T47D (cell line): ENCODE results near the gene CACNA1D.
"Not testable (repeated sequence)": the region's sequence is repeated elsewhere in the genome, so short reads cannot be mapped to it uniquely, and the experiment has no call there.

ENCODE experiments used
- DNase-seq, 2 experiments: peaks; one replicate each; pipeline versions ENCODE4 v3.0.0 to v3.0.0-alpha.2; 2011 to 2012; ENCODE audit warnings: low read depth in 1 of 2, low spot score in 1 of 2
- JUND ChIP-seq: IDR thresholded peaks from 2 replicates; pipeline ENCODE4 v1.6.1; 2012; ENCODE audit warnings: low read depth
- in situ Hi-C: cut with HindIII; loops from 2 replicates; pipeline ENCODE4 v1.10.0; 2016; ENCODE audit warnings: low sequenced_read_pairs, low pct_unique_long_range_greater_than_20kb

Gene CACNA1D

GRCh38 chr3:53649816-53650215 is 155.4 kb downstream of the CACNA1D start:
- TF ChIP-seq JUND, result no peak
- DNase-seq, result peak in 1 of 2 experiments; percentile 48
- in situ Hi-C loops, result no loop called here

GRCh38 chr3:53650424-53650823 is 156.0 kb downstream of the CACNA1D start:
- peak in 1 of 2 experiments; percentile 24 for DNase-seq
- in situ Hi-C loops, result no loop called here
- TF ChIP-seq JUND, result no peak

GRCh38 chr3:53650928-53651661 is 156.7 kb downstream of the CACNA1D start:
- in situ Hi-C loops, result no loop called here
- no peak for TF ChIP-seq JUND
- no peak for DNase-seq

- in situ Hi-C loops, result no loop called here
- TF ChIP-seq JUND, result no peak
- DNase-seq, result no peak
Measured at GRCh38 chr3:53651927-53652326, 157.5 kb downstream of the CACNA1D start.

- in situ Hi-C loops, result no loop called here
- no peak for DNase-seq
- TF ChIP-seq JUND, result no peak
Measured at GRCh38 chr3:53657651-53658050, 163.2 kb downstream of the CACNA1D start.

GRCh38 chr3:53658613-53659193 is 164.3 kb downstream of the CACNA1D start:
- TF ChIP-seq JUND, result no peak
- DNase-seq, result peak in 1 of 2 experiments; percentile 40
- in situ Hi-C loops, result no loop called here

- TF ChIP-seq JUND, result no peak
- in situ Hi-C loops, result no loop called here
Measured at GRCh38 chr3:53659996-53660395, 165.6 kb downstream of the CACNA1D start.

GRCh38 chr3:53661480-53661879 is 167.1 kb downstream of the CACNA1D start:
- in situ Hi-C loops, result no loop called here
- no peak for TF ChIP-seq JUND
- DNase-seq, result no peak

More at GRCh38 chr3:53659996-53660395, 165.6 kb downstream of the CACNA1D start:
- DNase-seq, result no peak

GRCh38 chr3:53664812-53665211 is 170.4 kb downstream of the CACNA1D start:
- peak in 1 of 2 experiments; percentile 86 for DNase-seq
- in situ Hi-C loops, result not testable (repeated sequence)
- peak; percentile 58; the same call in 1 of the 2 replicates for TF ChIP-seq JUND

- no peak for TF ChIP-seq JUND
- in situ Hi-C loops, result no loop called here
- DNase-seq, result no peak
Measured at GRCh38 chr3:53665608-53666425, 171.4 kb downstream of the CACNA1D start.

GRCh38 chr3:53668872-53669271 is 174.5 kb downstream of the CACNA1D start:
- TF ChIP-seq JUND, result no peak
- no peak for DNase-seq

GRCh38 chr3:53670721-53671120 is 176.3 kb downstream of the CACNA1D start:
- in situ Hi-C loops, result no loop called here
- no peak for DNase-seq
- TF ChIP-seq JUND, result no peak

More at GRCh38 chr3:53668872-53669271, 174.5 kb downstream of the CACNA1D start:
- in situ Hi-C loops, result no loop called here
